ENCODE results near the gene ZNF384.

DNA sequence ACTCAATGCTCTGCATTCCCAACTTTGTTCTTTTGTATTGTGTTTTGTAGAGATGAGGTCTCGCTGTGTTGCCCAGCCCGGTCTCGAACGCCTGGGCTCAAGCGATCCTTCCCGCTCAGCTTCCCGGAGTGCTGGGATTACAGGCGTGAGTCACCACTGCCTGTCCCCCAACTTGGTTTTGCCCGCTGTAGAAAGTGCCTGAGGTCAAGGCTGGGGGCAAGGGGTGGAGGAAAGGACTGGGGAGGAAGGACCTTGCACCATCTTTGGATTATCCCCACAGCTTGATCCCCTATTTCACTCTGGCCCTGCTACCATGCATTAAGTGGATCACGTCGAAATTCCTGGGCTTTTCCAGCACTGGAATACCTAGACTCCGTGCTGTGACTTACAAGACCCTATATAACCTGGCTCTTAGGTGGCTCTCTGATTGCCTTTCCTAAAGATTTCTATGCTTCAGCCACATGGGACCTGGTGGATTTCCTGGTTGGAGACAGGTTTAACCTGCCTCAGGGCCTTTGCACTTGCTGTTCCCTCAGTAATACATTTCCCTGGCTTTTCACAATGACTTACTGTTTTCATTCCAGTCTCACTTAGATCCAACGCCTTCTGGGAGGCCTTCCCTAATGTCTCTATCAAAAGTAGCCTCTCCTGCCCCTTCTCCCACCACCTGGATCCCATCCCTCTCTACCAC is 12.0 kb upstream of the ZNF384 start:
- no peak for TF ChIP-seq EP300 (IDR thresholded peaks at IDR 0.05)
- TF ChIP-seq CTCF (IDR thresholded peaks at IDR 0.05) = no peak
- TF ChIP-seq POLR2A (IDR thresholded peaks at IDR 0.05) = no peak
